Lung (tissue), 12 donors: Measurements from ENCODE around the gene IFT43. TPM values are rescaled to one million over a fixed set of nuclear protein-coding genes. Genes with fewer than 3 reads are reported as not detected.

Experiments used
- ATAC-seq: fragments of 200-7000 bp; cut with Tn5 transposase; one replicate; pipeline ENCODE4 v1.9.1; 2020; ENCODE audit warnings: moderate number of reproducible peaks; ENCODE audit not compliant: insufficient read depth, low FRiP score
- DNase-seq, 3 donors: peaks; one replicate each; pipeline ENCODE4 v3.0.0-alpha.2; 2013 to 2017
- H3K27ac ChIP-seq, 2 donors: one replicate each; pipeline ENCODE4 v1.5.1; 2013; ENCODE audit warnings: mild to moderate bottlenecking in 2 of 2, moderate library complexity in 2 of 2, control low read depth in 1 of 2, inconsistent platforms in 1 of 2, low read depth in 1 of 2, low read length in 1 of 2
- H3K27me3 ChIP-seq, 3 donors: one replicate each; pipeline ENCODE4 v1.5.1; 2013; ENCODE audit warnings: low read length in 2 of 3; ENCODE audit not compliant: control insufficient read depth in 3 of 3, insufficient read depth in 3 of 3
- H3K36me3 ChIP-seq, 4 donors: one replicate each; pipeline ENCODE4 v1.5.1; 2013; ENCODE audit warnings: low read length in 4 of 4, mild to moderate bottlenecking in 1 of 4, moderate library complexity in 1 of 4; ENCODE audit not compliant: control insufficient read depth in 4 of 4, insufficient read depth in 4 of 4
- H3K4me1 ChIP-seq, 5 donors: one replicate each; pipeline ENCODE4 v1.5.1; 2013; ENCODE audit warnings: low read length in 5 of 5, mild to moderate bottlenecking in 2 of 5, moderate library complexity in 1 of 5; ENCODE audit not compliant: control insufficient read depth in 5 of 5, insufficient read depth in 5 of 5
- H3K4me3 ChIP-seq: one replicate; pipeline ENCODE4 v1.5.1; 2013; ENCODE audit warnings: mild to moderate bottlenecking, control low read depth, moderate library complexity
- H3K9ac ChIP-seq, 2 donors: one replicate each; pipeline ENCODE4 v1.5.1; 2013; ENCODE audit warnings: low read length in 2 of 2, control low read depth in 1 of 2; ENCODE audit not compliant: insufficient read depth in 1 of 2
- H3K9me3 ChIP-seq, 4 donors: one replicate each; pipeline ENCODE4 v1.5.1; 2013; ENCODE audit warnings: low read length in 3 of 4, mild to moderate bottlenecking in 1 of 4, moderate library complexity in 1 of 4; ENCODE audit not compliant: control insufficient read depth in 4 of 4, insufficient read depth in 3 of 4
- WGBS, 2 donors: extraction: QIAGEN DNeasy Blood & Tissue Kit; methylation state at CpG; one replicate each; pipeline ENCODE4 v1.1.7; 2013; 5-methylcytosine and 5-hydroxymethylcytosine counted together
- polyA plus RNA-seq, 2 donors: library from polyadenylated mRNA; stranded (reverse); fragments of 200-250 nt; gene quantifications; one replicate each; pipeline ENCODE4 v1.2.1, GENCODE V29; 2013
- total RNA-seq, 2 donors: library from RNA; depleted of rRNA in 1 of 2; stranded (reverse); fragments of >200 nt in 1 of 2; gene quantifications; one replicate each; pipeline ENCODE4 v1.2.1, GENCODE V29; 2014 to 2021
- TF ChIP-seq, protein P1 (sequence below): IDR thresholded peaks from 2 replicates; pipeline ENCODE4 v1.5.1; 2012; ENCODE audit warnings: mild to moderate bottlenecking; ENCODE audit errors: control extremely low read depth, extremely low read depth
- donor health status: control.
- donor health status: control.
- donor health status: Bipolar disorder and iron deficiency.
- donor health status: healthy.
- donor health status: DM: yes; HTN: yes; CAD: no.

IFT43 gene
- total and polyA plus RNA-seq, 4 donors: 35.4 to 51.6 (median 40.4) TPM

DNA sequence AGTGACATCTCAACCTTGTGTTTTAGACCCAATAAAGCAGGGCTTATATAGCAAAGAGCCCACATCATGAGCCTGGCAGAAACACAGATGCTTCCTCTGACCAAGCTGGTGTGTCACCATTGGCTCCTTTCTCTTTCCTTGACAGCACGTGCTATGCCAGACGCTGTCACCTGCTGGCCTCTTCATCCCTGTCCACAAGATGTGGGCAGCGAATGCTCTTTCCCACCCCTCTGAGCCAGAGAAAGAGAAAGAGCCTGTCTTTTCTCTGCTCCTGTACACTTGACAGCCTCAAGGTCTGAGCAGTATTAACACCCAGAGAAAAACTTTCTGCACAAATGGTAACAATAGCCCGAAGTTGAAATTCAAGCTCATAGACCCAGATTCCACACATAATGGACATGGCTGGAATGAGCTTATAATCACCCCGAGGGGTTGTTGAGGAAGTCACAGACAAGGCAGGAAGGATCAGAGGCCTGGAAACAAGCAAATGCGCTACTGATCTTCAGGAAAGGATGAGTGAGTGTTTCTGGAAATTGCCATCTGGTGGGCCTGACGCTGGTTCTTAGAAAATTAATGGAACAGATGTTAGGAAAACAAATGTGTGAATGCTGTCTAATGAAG is 12.7 kb upstream of the IFT43 start:
- 56 to 70% methylated on average over 7 of the region's 7 CpGs for WGBS, 2 donors
- DNase-seq (peak in 2 of 3 donors; percentile 56 to 69), ATAC-seq (no peak)
- Histone ChIP-seq H3K36me3 (peaks cover 0 to 31% (median 17%) of the 10 kb centered on the region in 4 donors), H3K27me3 (no peaks in the 10 kb centered on the region), H3K4me3 (no peak overlapping the region), H3K9ac (no peak overlapping the region), H3K9me3 (no peaks in the 10 kb centered on the region), H3K27ac (no peak overlapping the region), H3K4me1 (peaks cover 0 to 31% (median 23%) of the 10 kb centered on the region in 5 donors)
- TF ChIP-seq, protein P1, sequence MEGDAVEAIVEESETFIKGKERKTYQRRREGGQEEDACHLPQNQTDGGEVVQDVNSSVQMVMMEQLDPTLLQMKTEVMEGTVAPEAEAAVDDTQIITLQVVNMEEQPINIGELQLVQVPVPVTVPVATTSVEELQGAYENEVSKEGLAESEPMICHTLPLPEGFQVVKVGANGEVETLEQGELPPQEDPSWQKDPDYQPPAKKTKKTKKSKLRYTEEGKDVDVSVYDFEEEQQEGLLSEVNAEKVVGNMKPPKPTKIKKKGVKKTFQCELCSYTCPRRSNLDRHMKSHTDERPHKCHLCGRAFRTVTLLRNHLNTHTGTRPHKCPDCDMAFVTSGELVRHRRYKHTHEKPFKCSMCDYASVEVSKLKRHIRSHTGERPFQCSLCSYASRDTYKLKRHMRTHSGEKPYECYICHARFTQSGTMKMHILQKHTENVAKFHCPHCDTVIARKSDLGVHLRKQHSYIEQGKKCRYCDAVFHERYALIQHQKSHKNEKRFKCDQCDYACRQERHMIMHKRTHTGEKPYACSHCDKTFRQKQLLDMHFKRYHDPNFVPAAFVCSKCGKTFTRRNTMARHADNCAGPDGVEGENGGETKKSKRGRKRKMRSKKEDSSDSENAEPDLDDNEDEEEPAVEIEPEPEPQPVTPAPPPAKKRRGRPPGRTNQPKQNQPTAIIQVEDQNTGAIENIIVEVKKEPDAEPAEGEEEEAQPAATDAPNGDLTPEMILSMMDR: no peak

- peak overlapping the region; percentile 11 to 32 for H3K9ac ChIP-seq
- no peaks in the 10 kb centered on the region for H3K9me3 ChIP-seq
- H3K4me3 ChIP-seq: no peak overlapping the region
- no peaks in the 10 kb centered on the region for H3K27me3 ChIP-seq
- WGBS, 2 donors: 62 to 80% methylated on average over 8 of the region's 8 CpGs
- peaks cover 0 to 48% (median 26%) of the 10 kb centered on the region in 5 donors for H3K4me1 ChIP-seq
- TF ChIP-seq, protein P1: no peak
- no peak overlapping the region for H3K27ac ChIP-seq
- peaks cover 0 to 5% (median 0%) of the 10 kb centered on the region in 4 donors for H3K36me3 ChIP-seq
- DNase-seq: peak; percentile 16 to 55 (median 53)
- no peak for ATAC-seq
Observed at GRCh38 chr14:75976826-75977581, 8.6 kb upstream of the IFT43 start.

DNA sequence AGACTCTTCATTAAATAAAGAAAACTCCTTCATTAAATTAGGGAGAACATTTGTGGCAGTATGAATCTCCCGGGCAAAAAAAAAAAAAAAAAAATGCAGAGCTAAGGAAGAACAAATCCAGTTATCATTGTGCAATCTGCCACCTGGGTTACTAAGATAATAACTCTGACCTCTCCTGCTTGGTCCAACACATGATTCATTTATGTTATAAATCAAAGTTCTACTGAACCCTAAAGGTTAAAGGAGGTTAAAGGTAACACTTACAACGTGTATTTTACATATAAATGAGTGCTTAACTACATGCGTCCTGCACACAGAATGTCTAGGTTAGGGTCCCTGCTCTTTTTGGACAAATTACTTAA is 8.0 kb upstream of the IFT43 start:
- WGBS, 2 donors: 47 to 65% methylated on average over 3 of the region's 3 CpGs
- Histone ChIP-seq H3K27ac (no peak overlapping the region), H3K9me3 (no peaks in the 10 kb centered on the region), H3K36me3 (peaks cover 0 to 4% (median 0%) of the 10 kb centered on the region in 4 donors), H3K4me3 (no peak overlapping the region), H3K27me3 (no peaks in the 10 kb centered on the region), H3K9ac (peak overlapping the region in 1 of 2 donors; percentile 1), H3K4me1 (peaks cover 0 to 48% (median 25%) of the 10 kb centered on the region in 5 donors)
- DNase-seq (no peak), ATAC-seq (no peak)
- TF ChIP-seq, protein P1: no peak
